Activated B cell treated with CpG ODN at 0.5 μM for 24 hours (primary cell): ENCODE data around the gene NKX2-1. TPM values are rescaled to one million over a fixed set of nuclear protein-coding genes. Genes with fewer than 3 reads are reported as not detected.

ENCODE experiments used
- ATAC-seq: fragments of 200-7000 bp; cut with Tn5 transposase; one replicate; pipeline ENCODE4 v1.10.0; 2021; ENCODE audit warnings: low read depth, mild to moderate bottlenecking, moderate library complexity
- CTCF ChIA-PET: fragments of 350-600 bp; sonication (Branson Sonifier 250); formaldehyde crosslinking; loops from one replicate; lab custom pipeline; 2021; ENCODE audit warnings: antibody characterized with exemption; lab: Charles Lee
- POLR2A ChIA-PET: fragments of 350-600 bp; sonication (Branson Sonifier 250); formaldehyde crosslinking; loops from one replicate; lab custom pipeline; 2021; ENCODE audit warnings: antibody characterized with exemption; lab: Charles Lee
- DNase-seq: peaks from one replicate; pipeline ENCODE4 v3.0.0; 2022
- H3K27ac Mint-ChIP-seq: one replicate; pipeline ENCODE4 v1.8.0; 2020; ENCODE audit warnings: mixed read lengths
- H3K27me3 Mint-ChIP-seq: one replicate; pipeline ENCODE4 v1.8.0; 2021; ENCODE audit warnings: mixed read lengths
- H3K36me3 Mint-ChIP-seq: one replicate; pipeline ENCODE4 v1.8.0; 2021; ENCODE audit warnings: low read depth, mixed read lengths
- H3K4me1 Mint-ChIP-seq: one replicate; pipeline ENCODE4 v1.8.0; 2021; ENCODE audit warnings: mixed read lengths
- H3K4me3 Mint-ChIP-seq: one replicate; pipeline ENCODE4 v1.8.0; 2020; ENCODE audit warnings: mild to moderate bottlenecking, mixed read lengths
- H3K9me3 Mint-ChIP-seq: one replicate; pipeline ENCODE4 v1.8.0; 2020; ENCODE audit warnings: mixed read lengths
- intact Hi-C: fragments of 100-400 bp; cut with micrococcal nuclease; formaldehyde crosslinking; loops from one replicate; pipeline ENCODE4 v1.15.1; 2024
- total RNA-seq: library from RNA; stranded (reverse); gene quantifications from 2 replicates; pipeline ENCODE4 v1.2.3, GENCODE V29; 2022
- TF ChIP-seq, protein P1 (sequence below): fragments of 200-600 bp; IDR thresholded peaks from one replicate; pipeline ENCODE4 v1.8.0; 2022; ENCODE audit warnings: antibody characterized with exemption, mild to moderate bottlenecking

NKX2-1 gene
- total RNA-seq, 1 donor from 2014 or later, result not detected

DNA sequence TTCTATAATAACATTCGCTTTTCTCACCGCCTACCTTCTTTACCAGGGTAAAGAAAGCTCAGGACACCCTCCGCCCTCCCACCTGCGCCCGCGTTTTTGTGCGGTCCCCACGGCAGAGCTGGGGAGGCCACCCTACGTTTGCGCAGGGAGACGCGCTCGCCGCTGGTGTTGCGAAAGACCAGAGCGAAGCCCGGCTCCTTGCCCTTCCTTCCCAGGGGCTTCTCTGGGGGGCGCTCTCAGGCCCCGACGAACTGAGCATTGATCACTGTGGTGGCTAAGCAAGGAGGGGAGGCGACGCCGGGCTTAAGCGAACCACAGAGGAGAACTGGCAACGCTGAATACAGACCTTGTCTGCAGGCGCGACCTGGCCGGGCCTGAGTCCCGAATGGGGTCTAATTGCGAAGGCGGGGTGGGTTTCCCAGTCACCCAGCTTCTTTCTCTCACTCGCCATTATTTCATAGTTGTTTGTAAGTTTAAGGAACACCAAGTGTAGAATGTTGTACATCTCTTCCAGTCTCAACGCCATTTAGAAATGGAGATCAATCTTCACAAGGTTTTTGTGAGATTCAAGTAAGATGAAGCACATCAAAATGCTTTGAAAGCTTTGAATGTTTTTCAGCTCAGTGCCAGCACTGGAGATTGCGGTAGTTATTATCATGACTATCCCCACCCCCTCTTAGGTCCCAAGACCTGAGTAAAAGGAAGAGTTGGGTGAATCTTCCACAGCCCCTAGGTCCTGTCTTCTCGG lies 1.7 kb upstream of the NKX2-1 start:
- DNase-seq (no peak), ATAC-seq (no peak)
- ChIA-PET POLR2A (no interaction called here), CTCF (no interaction called here)
- H3K4me3 Mint-ChIP-seq, result no peak overlapping the region
- H3K4me1 Mint-ChIP-seq, result peaks cover 7% of the 10 kb centered on the region
- H3K27me3 Mint-ChIP-seq, result peaks cover 51% of the 10 kb centered on the region
- intact Hi-C loops, result loop anchor here (5.0 to 10.0 kb wide), 2 partner anchors 63 to 136 kb away; partner anchors contain the start of gene NKX2-8
- H3K36me3 Mint-ChIP-seq, result no peaks in the 10 kb centered on the region
- TF ChIP-seq, protein P1, sequence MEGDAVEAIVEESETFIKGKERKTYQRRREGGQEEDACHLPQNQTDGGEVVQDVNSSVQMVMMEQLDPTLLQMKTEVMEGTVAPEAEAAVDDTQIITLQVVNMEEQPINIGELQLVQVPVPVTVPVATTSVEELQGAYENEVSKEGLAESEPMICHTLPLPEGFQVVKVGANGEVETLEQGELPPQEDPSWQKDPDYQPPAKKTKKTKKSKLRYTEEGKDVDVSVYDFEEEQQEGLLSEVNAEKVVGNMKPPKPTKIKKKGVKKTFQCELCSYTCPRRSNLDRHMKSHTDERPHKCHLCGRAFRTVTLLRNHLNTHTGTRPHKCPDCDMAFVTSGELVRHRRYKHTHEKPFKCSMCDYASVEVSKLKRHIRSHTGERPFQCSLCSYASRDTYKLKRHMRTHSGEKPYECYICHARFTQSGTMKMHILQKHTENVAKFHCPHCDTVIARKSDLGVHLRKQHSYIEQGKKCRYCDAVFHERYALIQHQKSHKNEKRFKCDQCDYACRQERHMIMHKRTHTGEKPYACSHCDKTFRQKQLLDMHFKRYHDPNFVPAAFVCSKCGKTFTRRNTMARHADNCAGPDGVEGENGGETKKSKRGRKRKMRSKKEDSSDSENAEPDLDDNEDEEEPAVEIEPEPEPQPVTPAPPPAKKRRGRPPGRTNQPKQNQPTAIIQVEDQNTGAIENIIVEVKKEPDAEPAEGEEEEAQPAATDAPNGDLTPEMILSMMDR, result no peak
- no peak overlapping the region for H3K27ac Mint-ChIP-seq
- H3K9me3 Mint-ChIP-seq, result no peaks in the 10 kb centered on the region

DNA sequence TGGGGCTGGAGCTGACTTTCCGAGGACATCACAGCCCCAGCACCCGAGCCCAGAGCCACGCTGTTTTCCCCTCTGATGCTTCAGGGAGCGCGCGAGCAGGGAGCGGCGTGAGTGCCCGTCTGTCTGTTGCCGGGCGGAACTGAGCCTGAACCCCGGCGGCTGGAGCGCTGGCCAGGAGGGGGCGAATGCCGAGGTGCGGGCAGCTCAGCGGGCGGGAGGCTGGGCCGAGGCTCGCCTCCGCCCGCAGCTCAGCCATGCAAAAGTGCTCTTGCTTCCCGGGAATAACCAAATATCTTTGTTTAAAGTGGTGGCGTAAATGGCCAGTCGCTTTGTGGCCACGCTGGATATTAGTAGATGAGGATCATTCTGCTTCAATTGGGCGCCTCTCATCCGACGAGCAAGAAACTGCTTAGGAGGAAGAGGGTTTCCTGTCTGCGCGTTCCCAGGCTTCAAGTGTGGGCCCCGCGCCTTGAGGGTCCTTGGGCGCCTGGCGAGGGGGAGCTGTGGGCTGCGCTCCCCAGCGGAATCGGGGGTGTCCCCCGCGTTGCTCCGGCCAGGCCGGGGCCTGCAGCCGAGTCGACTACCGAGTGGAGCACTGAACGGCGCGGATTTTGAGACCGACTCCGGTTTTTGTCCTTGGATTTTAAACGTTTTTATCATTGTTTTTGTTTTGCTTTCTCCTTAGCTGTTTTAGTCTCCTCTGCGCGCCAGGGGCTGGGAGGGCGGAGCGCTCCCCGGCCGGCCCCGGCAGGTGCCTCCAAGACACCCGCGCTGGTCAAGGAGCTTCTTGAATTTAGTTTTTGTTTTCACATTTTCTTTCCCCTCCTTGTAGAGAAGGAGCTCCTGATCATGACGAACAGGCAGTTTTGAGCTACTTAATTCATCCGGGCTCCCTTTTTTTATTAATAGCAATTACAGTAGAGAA lies 831 bp upstream of the NKX2-1 start:
- ChIA-PET POLR2A (no interaction called here), CTCF (no interaction called here)
- no peak overlapping the region for H3K27ac Mint-ChIP-seq
- no peaks in the 10 kb centered on the region for H3K9me3 Mint-ChIP-seq
- ATAC-seq (no peak), DNase-seq (no peak)
- H3K4me1 Mint-ChIP-seq, result peaks cover 7% of the 10 kb centered on the region
- no peaks in the 10 kb centered on the region for H3K36me3 Mint-ChIP-seq
- H3K4me3 Mint-ChIP-seq, result no peak overlapping the region
- intact Hi-C loops, result loop anchor here (5.0 to 10.0 kb wide), 2 partner anchors 64 to 136 kb away; partner anchors contain the start of gene NKX2-8
- TF ChIP-seq, protein P1, result no peak
- peaks cover 50% of the 10 kb centered on the region for H3K27me3 Mint-ChIP-seq

DNA sequence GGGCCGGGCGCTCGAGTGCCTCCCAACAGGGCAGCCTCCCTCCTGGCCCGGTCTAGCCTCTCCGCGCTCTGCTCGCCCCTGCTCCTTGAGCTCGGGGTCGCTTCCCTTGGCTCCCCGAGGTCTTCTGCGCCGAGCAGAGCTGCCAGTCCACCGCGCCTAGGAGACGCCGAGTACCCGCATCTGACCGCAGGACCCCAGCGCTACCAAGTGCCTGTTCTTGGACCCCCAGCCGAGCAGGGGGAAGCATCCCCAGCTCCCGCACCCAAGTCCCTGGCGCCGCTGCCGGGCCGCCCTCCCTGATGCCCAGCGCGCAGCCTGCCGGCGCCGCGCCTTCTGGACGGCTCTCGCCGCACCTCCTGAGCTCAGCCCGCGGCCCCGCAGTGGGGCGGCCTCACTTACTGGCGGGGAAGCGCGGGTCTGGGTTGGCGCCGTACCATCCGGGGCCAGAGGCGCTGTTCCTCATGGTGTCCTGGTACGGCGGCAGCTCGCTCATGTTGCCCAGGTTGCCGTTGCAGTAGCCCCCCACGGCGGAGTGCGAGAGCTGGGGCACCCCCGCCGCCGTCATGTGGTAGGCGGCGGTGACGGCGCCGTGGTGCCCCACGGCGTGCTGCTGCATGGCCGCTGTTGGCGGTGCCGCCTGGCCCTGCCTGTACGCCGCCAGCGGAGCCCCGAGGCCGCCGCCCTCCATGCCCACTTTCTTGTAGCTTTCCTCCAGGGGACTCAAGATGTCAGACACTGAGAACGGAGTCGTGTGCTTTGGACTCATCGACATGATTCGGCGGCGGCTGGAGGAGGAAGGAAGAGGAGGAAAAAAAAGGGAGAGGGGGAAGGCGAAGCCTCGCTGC lies 1.2 kb downstream of the NKX2-1 start:
- H3K27ac Mint-ChIP-seq, result no peak overlapping the region
- peaks cover 7% of the 10 kb centered on the region for H3K4me1 Mint-ChIP-seq
- ATAC-seq (no peak), DNase-seq (no peak)
- no peaks in the 10 kb centered on the region for H3K36me3 Mint-ChIP-seq
- H3K4me3 Mint-ChIP-seq, result no peak overlapping the region
- ChIA-PET CTCF (interaction anchor here (0.6 kb wide), 1 partner anchor 423 kb away, joined by 3 read pairs; no protein-coding TSS in a partner anchor), POLR2A (no interaction called here)
- no peaks in the 10 kb centered on the region for H3K9me3 Mint-ChIP-seq
- H3K27me3 Mint-ChIP-seq, result peaks cover 55% of the 10 kb centered on the region
- TF ChIP-seq, protein P1, result no peak
- intact Hi-C loops, result no loop called here

DNA sequence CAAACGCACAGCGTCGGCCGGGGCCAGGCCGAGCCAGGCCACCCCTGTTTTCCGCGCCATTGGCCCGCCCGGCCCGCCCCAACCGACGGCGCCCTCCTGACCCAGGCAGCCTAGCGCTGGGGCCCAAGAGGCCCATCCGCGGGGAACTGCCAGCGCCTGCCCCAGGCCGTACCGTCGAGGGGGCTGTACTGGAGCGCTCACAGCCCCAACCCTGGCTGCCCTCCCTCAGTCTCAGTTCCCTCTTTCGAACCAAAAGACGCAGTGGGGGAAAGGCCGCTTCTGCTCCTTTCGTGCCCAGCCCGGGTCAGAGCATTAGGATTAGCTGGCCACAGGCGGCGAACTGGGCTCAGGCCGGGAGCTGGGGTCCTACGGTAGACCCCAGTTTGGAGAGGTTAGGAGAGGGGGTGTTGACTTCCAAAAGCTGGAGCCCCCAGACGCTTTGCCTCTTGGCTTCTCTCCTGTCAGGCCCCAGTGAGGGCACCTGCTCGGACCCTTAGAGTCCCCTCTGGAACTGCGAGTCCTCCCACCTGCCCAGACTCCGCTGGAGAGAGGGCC lies 1.9 kb downstream of the NKX2-1 start:
- H3K27ac Mint-ChIP-seq, result no peak overlapping the region
- no peaks in the 10 kb centered on the region for H3K9me3 Mint-ChIP-seq
- ChIA-PET CTCF (interaction anchor here (0.6 kb wide), 1 partner anchor 424 kb away, joined by 3 read pairs; no protein-coding TSS in a partner anchor), POLR2A (no interaction called here)
- TF ChIP-seq, protein P1, result no peak
- no peak overlapping the region for H3K4me3 Mint-ChIP-seq
- peaks cover 7% of the 10 kb centered on the region for H3K4me1 Mint-ChIP-seq
- no peaks in the 10 kb centered on the region for H3K36me3 Mint-ChIP-seq
- ATAC-seq, result no peak
- intact Hi-C loops, result no loop called here
- peaks cover 53% of the 10 kb centered on the region for H3K27me3 Mint-ChIP-seq
- DNase-seq, result no peak
